Activated naive CD4-positive, alpha-beta T cell treated with anti-CD3 and anti-CD28 coated beads, Interleukin-2, amount 50 U/mL, for 72 hours (primary cell): ENCODE measurements around the gene DNMT3L. TPM values are rescaled to one million over a fixed set of nuclear protein-coding genes. Genes with fewer than 3 reads are reported as not detected.
A peak's percentile ranks its signal among the peaks of the same experiment; 100 is the strongest.
"Not testable (repeated sequence)": the region's sequence is repeated elsewhere in the genome, so short reads cannot be mapped to it uniquely, and the experiment has no call there.

Experiments used
- ATAC-seq, 2 donors: fragments of 150-1000 bp; cut with Tn5 transposase; 2 replicates each; pipeline ENCODE4 v1.10.0; 2021; ENCODE audit warnings: mild to moderate bottlenecking in 2 of 2, moderate library complexity in 2 of 2
- DNase-seq, 2 donors: peaks; one replicate each; pipeline ENCODE4 v3.0.0; 2021 to 2022; ENCODE audit warnings: low spot score in 2 of 2
- H3K27ac Mint-ChIP-seq, 2 donors: one replicate each; pipeline ENCODE4 v1.8.0; 2022; ENCODE audit warnings: mild to moderate bottlenecking in 2 of 2, mixed read lengths in 2 of 2
- H3K36me3 Mint-ChIP-seq, 2 donors: one replicate each; pipeline ENCODE4 v1.8.0; 2022; ENCODE audit warnings: mixed read lengths in 2 of 2
- H3K9me3 Mint-ChIP-seq, 2 donors: one replicate each; pipeline ENCODE4 v1.8.0; 2022; ENCODE audit warnings: mixed read lengths in 2 of 2
- total RNA-seq, 2 donors: library from RNA; stranded (reverse); gene quantifications; one replicate each; pipeline ENCODE4 v1.2.3, GENCODE V29; 2022

DNMT3L gene
- total RNA-seq, 2 donors from 2014 or later = not detected

- DNase-seq (no peak), ATAC-seq (no peak)
- Mint-ChIP-seq H3K36me3 (no peaks in the 10 kb centered on the region), H3K9me3 (no peaks in the 10 kb centered on the region), H3K27ac (no peak overlapping the region)
Measured at GRCh38 chr21:44286716-44287632, 25.3 kb upstream of the DNMT3L start.

DNA sequence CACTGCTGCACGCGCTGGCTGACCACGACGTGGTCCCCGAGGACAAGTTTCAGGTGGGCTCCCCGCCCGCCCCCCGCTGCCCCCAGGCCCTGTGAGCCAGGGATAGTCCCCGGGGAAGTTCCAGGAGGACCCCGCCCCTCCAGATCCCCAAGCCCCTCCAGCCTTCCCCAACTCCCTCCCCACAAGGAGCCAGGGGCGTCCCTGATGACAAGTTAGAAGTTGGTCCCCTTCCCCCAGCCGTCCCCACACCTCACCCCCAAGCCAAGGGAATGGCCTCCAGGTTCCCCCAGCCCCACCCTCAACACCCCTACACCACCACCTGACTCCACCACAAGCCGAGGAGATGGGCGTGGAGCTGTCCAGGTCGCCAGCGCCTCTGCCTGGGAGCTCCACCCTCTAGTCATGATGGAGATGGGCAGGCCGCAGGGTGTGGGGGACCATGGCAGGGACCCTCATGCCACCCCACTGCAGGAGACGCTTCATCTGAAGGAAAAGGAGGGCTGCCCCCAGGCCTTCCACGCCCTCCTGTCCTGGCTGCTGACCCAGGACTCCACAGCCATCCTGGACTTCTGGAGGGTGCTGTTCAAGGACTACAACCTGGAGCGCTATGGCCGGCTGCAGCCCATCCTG lies 24.5 kb upstream of the DNMT3L start:
- ATAC-seq = no peak

GRCh38 chr21:44285138-44285992 lies 23.7 kb upstream of the DNMT3L start, which contains the start of gene AIRE:
Gene AIRE (plus strand): TSS chr21:44285876. CDS start chr21:44286007, 131 bp downstream.
- no peaks in the 10 kb centered on the region for H3K36me3 Mint-ChIP-seq
- DNase-seq (no peak), ATAC-seq (no peak)
- no peaks in the 10 kb centered on the region for H3K9me3 Mint-ChIP-seq
- no peak within 1 kb of the TSS for H3K27ac Mint-ChIP-seq

More for the DNA sequence above, 24.5 kb upstream of the DNMT3L start:
- no peak for DNase-seq
- Mint-ChIP-seq H3K36me3 (no peaks in the 10 kb centered on the region), H3K9me3 (no peaks in the 10 kb centered on the region), H3K27ac (no peak overlapping the region)

GRCh38 chr21:44283948-44284347 lies 22.3 kb upstream of the DNMT3L start:
- Mint-ChIP-seq H3K36me3 (no peaks in the 10 kb centered on the region), H3K9me3 (no peaks in the 10 kb centered on the region), H3K27ac (no peak overlapping the region)
- ATAC-seq = no peak
- DNase-seq = no peak

DNA sequence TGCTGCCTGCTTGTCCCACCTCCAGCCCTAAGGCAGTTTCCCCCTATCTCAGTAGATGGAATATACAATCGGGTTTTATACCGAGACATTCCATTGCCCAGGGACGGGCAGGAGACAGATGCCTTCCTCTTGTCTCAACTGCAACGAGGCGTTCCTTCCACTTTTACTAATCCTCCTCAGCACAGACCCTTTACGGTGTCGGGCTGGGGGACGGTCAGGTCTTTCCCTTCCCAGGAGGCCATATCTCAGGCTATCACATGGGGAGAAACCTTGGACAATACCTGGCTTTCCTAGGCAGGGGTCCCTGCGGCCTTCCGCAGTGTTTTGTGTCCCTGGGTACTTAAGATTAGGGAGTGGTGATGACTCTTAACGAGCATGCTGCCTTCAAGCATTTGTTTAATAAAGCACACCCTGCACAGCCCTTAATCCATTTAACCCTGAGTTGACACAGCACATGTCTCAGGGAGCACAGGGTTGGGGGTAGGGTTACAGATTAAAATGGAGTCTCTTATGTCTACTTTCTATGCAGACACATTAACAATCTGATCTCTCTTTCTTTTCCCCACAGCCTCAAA lies 21.6 kb upstream of the DNMT3L start:
- not testable (repeated sequence) for H3K27ac Mint-ChIP-seq, H3K9me3 Mint-ChIP-seq, ATAC-seq, DNase-seq, H3K36me3 Mint-ChIP-seq

DNA sequence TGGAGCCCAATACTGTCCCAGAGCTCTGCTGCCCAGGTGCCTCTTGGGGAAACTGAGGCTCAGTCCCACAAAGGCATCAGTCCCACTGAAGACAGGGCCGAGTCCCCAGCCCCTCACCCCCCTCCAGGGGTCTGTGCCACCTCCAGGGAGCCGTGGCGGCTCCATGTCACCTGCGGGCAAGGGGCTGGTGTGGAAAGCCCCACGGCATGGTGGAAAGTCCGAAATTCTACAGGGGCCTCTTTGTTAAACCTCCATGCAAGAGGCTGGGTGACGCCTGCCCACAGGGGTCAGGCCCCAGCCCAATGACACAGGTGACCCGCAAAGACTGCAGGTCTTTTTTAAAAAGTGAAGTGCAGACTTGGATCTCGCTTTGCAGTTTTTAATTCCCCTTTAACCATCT lies 20.7 kb upstream of the DNMT3L start:
- Mint-ChIP-seq H3K27ac (no peak overlapping the region), H3K9me3 (no peaks in the 10 kb centered on the region), H3K36me3 (no peaks in the 10 kb centered on the region)
- ATAC-seq (no peak), DNase-seq (no peak)

DNA sequence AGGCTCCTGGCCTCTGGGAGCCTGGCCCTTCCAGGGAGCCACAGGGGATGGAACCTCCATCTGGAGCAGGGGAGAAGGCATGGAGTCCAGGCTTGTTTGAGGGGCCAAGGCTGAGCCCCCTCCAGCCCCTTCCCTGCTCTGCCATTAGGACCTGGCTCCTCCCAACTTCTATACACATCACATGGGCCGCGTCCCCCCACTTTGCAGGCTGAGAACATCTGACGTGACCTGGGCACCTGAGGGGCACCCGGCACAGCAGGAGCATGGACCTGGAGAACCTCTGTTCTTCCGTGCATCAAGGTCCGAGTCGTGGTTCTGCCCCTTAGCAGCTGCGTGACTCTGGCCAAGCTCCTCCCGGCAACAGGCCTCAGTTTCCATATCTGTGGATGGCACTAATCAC lies 20.1 kb upstream of the DNMT3L start:
- H3K9me3 Mint-ChIP-seq = no peaks in the 10 kb centered on the region
- DNase-seq (no peak), ATAC-seq (no peak)
- no peak overlapping the region for H3K27ac Mint-ChIP-seq
- no peaks in the 10 kb centered on the region for H3K36me3 Mint-ChIP-seq

DNA sequence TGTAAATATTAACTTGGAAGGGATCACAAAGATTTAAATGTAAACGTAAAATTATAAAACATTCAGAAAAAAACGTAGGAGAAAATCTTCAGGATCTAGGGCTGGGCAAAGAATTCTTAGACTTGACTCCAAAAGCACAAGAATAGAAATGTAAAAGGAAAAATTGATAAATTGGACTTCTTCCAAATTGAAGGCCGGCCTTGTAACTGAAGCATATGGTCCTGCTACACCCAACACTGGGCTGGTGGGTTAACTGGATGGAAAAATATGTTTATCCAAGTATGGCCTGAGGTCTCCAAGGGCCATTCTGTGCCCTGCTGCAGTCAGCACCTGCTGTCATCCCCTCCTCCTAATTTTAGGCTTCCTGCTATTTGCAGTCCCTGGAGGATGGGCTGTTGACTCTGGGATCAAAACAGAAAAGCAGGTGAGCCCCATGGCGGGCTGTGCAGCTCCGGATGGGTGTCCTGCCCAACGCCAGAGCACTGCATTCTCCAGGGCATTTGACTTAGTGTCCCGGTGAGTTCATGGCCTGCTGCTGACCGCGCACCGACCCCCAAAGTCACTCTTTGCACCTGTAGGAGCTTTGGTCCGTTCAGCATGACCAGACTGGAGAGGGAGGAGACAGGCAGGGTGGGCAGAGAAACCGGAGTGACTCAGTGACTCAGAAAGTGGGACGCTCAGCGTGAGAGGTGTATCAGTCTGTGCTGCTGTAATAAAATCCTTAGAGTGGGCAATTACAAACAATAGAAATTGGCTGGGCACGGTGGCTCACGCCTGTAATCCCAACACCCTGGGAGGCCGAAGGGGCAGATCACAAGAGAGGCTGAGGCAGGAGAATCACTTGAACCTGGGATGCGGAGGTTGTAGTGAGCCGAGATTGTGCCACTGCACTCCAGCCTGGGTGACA lies 17.9 kb upstream of the DNMT3L start:
- H3K36me3 Mint-ChIP-seq = no peaks in the 10 kb centered on the region
- H3K9me3 Mint-ChIP-seq = no peaks in the 10 kb centered on the region
- ATAC-seq = no peak
- no peak for DNase-seq
- no peak overlapping the region for H3K27ac Mint-ChIP-seq

GRCh38 chr21:44275041-44275440 lies 13.3 kb upstream of the DNMT3L start:
- Mint-ChIP-seq H3K36me3 (no peaks in the 10 kb centered on the region), H3K27ac (no peak overlapping the region), H3K9me3 (no peaks in the 10 kb centered on the region)
- DNase-seq (no peak), ATAC-seq (no peak)

DNA sequence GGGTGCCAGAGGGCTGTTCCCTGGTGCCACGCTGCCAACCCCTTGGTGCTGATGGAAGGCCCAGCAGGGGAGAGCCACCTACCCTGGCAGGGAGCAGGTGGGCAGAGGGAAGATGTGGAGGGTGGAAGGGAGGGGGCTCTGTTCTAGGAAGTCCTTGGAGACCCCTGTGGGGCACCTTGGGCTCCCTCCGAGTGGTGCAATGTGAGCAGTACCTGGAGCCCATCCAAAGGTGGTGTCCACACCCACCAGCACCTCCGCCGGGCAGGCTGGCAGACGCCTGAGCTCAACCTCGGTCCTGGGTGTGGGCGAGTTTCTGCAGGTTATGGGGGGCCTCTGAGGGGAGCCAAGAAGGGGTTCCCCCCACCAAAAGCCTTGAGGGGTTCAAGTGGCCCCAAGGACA lies 11.3 kb upstream of the DNMT3L start:
- Mint-ChIP-seq H3K27ac (no peak overlapping the region), H3K36me3 (no peaks in the 10 kb centered on the region), H3K9me3 (no peaks in the 10 kb centered on the region)
- DNase-seq = no peak
- ATAC-seq = no peak

GRCh38 chr21:44272284-44272858 lies 10.7 kb upstream of the DNMT3L start:
- no peak for ATAC-seq
- no peaks in the 10 kb centered on the region for H3K9me3 Mint-ChIP-seq
- no peaks in the 10 kb centered on the region for H3K36me3 Mint-ChIP-seq
- no peak overlapping the region for H3K27ac Mint-ChIP-seq
- DNase-seq = no peak

GRCh38 chr21:44271558-44272283 lies 10.0 kb upstream of the DNMT3L start:
- ATAC-seq = no peak
- Mint-ChIP-seq H3K36me3 (no peaks in the 10 kb centered on the region), H3K27ac (no peak overlapping the region), H3K9me3 (no peaks in the 10 kb centered on the region)
- DNase-seq = no peak

- no peaks in the 10 kb centered on the region for H3K9me3 Mint-ChIP-seq
Measured at GRCh38 chr21:44269090-44269489, 7.4 kb upstream of the DNMT3L start.

DNA sequence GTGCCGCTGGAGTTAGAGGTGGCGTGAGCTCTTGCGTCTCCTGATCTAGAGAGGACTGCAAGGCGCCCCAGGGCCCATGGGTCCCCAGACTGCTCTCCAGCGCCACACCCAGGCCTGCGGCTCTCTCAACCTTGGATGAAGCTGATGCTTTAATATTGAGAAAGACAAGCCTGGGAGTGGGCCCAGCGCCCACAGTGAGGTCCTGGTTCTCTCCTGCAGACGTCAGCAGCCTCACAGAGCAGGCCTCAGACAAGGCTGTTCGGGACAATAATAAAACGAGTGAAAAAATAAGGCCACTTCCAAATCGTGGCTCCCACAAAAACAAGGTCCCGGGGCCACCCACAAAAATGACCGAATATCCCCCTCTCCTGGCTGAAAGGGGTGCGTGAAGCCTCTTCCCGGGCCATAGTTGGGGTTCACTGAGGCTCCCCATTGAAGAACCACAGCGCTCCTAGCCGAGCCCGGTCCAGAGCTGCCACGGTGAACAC lies 6.0 kb upstream of the DNMT3L start:
- peak in 1 of 2 donors; percentile 37 for ATAC-seq
- H3K27ac Mint-ChIP-seq = no peak overlapping the region
- no peak for DNase-seq
- no peaks in the 10 kb centered on the region for H3K9me3 Mint-ChIP-seq
- no peaks in the 10 kb centered on the region for H3K36me3 Mint-ChIP-seq

More at GRCh38 chr21:44269090-44269489, 7.4 kb upstream of the DNMT3L start:
- DNase-seq = no peak
- no peak overlapping the region for H3K27ac Mint-ChIP-seq
- ATAC-seq = no peak
- H3K36me3 Mint-ChIP-seq = no peaks in the 10 kb centered on the region
